ENCODE measurements around the gene CLEC16A. TPM values are rescaled to one million over a fixed set of nuclear protein-coding genes. Genes with fewer than 3 reads are reported as not detected.
A peak's percentile ranks its signal among the peaks of the same experiment; 100 is the strongest.

CLEC16A gene
- total and polyA plus RNA-seq, 2 donors (not counting 1 experiment from before 2014, with no cell fraction given): 21.9 to 79.5 TPM

- DNase-seq: no peak
- H3K9me3 ChIP-seq (ENCODE audit: control extremely low read depth in 1 of 3, control insufficient read depth in 2 of 3, insufficient read depth in 1 of 3, low read length in 2 of 3): no peaks in the 10 kb centered on the region
- no peak overlapping the region for H3K9ac ChIP-seq (ENCODE audit: low read length)
- intact Hi-C loops (cut with micrococcal nuclease): loop anchor here (5.0 kb wide), 2 partner anchors 74 to 176 kb away; no protein-coding TSS in a partner anchor
- Mint-ChIP-seq H3K4me3 (peak overlapping the region; percentile 65), H3K27me3 (no peaks in the 10 kb centered on the region), H3K4me1 (peaks cover 48% of the 10 kb centered on the region), H3K27ac (peak overlapping the region; percentile 73), H3K9me3 (ENCODE audit: insufficient read depth) (no peaks in the 10 kb centered on the region)
- H3K79me2 ChIP-seq (ENCODE audit: control insufficient read depth, insufficient read depth, low read length): no peaks in the 10 kb centered on the region
- peaks cover 0 to 17% of the 10 kb centered on the region in 2 experiments for H3K36me3 ChIP-seq (replicated peaks in 1 of 2; ENCODE audit: control extremely low read depth in 1 of 2, control insufficient read depth in 1 of 2, extremely low read depth in 1 of 2, insufficient read depth in 2 of 2, low read length in 1 of 2)
- no peak for TF ChIP-seq CTCF (IDR thresholded peaks at IDR 0.05)
- TF ChIP-seq EZH2 (IDR thresholded peaks at IDR 0.05; ENCODE audit: borderline replicate concordance, insufficient read depth, low read depth, low read length, poor library complexity, severe bottlenecking): no peak
- peaks cover 10 to 34% of the 10 kb centered on the region in 2 donors for H3K4me1 ChIP-seq (ENCODE audit: control insufficient read depth in 2 of 2, insufficient read depth in 2 of 2, low read length in 2 of 2)
- CTCF ChIA-PET: interaction anchor here (1.2 kb wide), 1 partner anchor 175 kb away, joined by 3 read pairs; no protein-coding TSS in a partner anchor
- WGBS (ENCODE audit: insufficient coverage): 96% methylated on average over 14 of the region's 20 CpGs
- H3K4me2 ChIP-seq (replicated peaks; ENCODE audit: low read depth, low read length, poor library complexity, severe bottlenecking): peak overlapping the region; percentile 26
- no peak overlapping the region for H2AFZ ChIP-seq (ENCODE audit: insufficient read depth, low read depth, low read length, poor library complexity, severe bottlenecking)
- H3K4me3 ChIP-seq (ENCODE audit: control extremely low read depth in 1 of 5, extremely low read depth in 1 of 5, insufficient read depth in 1 of 5, low read depth in 2 of 5, low read length in 4 of 5): no peak overlapping the region
- no peaks in the 10 kb centered on the region for H3K27me3 ChIP-seq (replicated peaks in 1 of 4; ENCODE audit: control extremely low read depth in 1 of 4, control insufficient read depth in 3 of 4, insufficient read depth in 4 of 4, low read length in 3 of 4)
- H3K27ac ChIP-seq (ENCODE audit: low read length in 2 of 2): no peak overlapping the region
- H4K20me1 ChIP-seq (ENCODE audit: control insufficient read depth, insufficient read depth, low read length, poor library complexity, severe bottlenecking): no peaks in the 10 kb centered on the region
- no peak for ATAC-seq (ENCODE audit: low read depth)
- POLR2A ChIA-PET: interaction anchor here (0.7 to 1.3 kb wide), 3 partner anchors 73 to 81 kb away, joined by 3 to 5 read pairs (median 4); partner anchors contain the start of gene SOCS1
These were observed 237.0 kb downstream of the CLEC16A start for GRCh38 chr16:11181242-11181898.

GRCh38 chr16:11181899-11182279, 237.5 kb downstream of the CLEC16A start:
- Histone ChIP-seq H3K9me3 (ENCODE audit: control extremely low read depth in 1 of 3, control insufficient read depth in 2 of 3, insufficient read depth in 1 of 3, low read length in 2 of 3) (no peaks in the 10 kb centered on the region), H3K4me2 (replicated peaks; ENCODE audit: low read depth, low read length, poor library complexity, severe bottlenecking) (peak overlapping the region; percentile 26), H3K4me1 (ENCODE audit: control insufficient read depth in 2 of 2, insufficient read depth in 2 of 2, low read length in 2 of 2) (peaks cover 10 to 34% of the 10 kb centered on the region in 2 donors), H3K27me3 (replicated peaks in 1 of 4; ENCODE audit: control extremely low read depth in 1 of 4, control insufficient read depth in 3 of 4, insufficient read depth in 4 of 4, low read length in 3 of 4) (no peaks in the 10 kb centered on the region), H4K20me1 (ENCODE audit: control insufficient read depth, insufficient read depth, low read length, poor library complexity, severe bottlenecking) (no peaks in the 10 kb centered on the region), H3K36me3 (replicated peaks in 1 of 2; ENCODE audit: control extremely low read depth in 1 of 2, control insufficient read depth in 1 of 2, extremely low read depth in 1 of 2, insufficient read depth in 2 of 2, low read length in 1 of 2) (peaks cover 0 to 17% of the 10 kb centered on the region in 2 experiments), H2AFZ (ENCODE audit: insufficient read depth, low read depth, low read length, poor library complexity, severe bottlenecking) (no peak overlapping the region), H3K4me3 (ENCODE audit: control extremely low read depth in 1 of 5, extremely low read depth in 1 of 5, insufficient read depth in 1 of 5, low read depth in 2 of 5, low read length in 4 of 5) (no peak overlapping the region), H3K27ac (ENCODE audit: low read length in 2 of 2) (no peak overlapping the region), H3K9ac (ENCODE audit: low read length) (no peak overlapping the region), H3K79me2 (ENCODE audit: control insufficient read depth, insufficient read depth, low read length) (no peaks in the 10 kb centered on the region)
- Mint-ChIP-seq H3K4me1 (peaks cover 44% of the 10 kb centered on the region), H3K9me3 (ENCODE audit: insufficient read depth) (no peaks in the 10 kb centered on the region), H3K27me3 (no peaks in the 10 kb centered on the region), H3K4me3 (peak overlapping the region; percentile 65), H3K27ac (peak overlapping the region; percentile 73)
- CTCF ChIA-PET: no interaction called here
- ATAC-seq (ENCODE audit: low read depth) (peak; percentile 50), DNase-seq (peak; percentile 67)
- 48% methylated on average over 7 of the region's 12 CpGs for WGBS (ENCODE audit: insufficient coverage)
- POLR2A ChIA-PET: interaction anchor here (0.7 to 1.3 kb wide), 4 partner anchors 72 to 80 kb away, joined by 3 to 5 read pairs (median 4); partner anchors contain the start of gene SOCS1
- intact Hi-C loops (cut with micrococcal nuclease): loop anchor here (2.0 to 5.0 kb wide), 4 partner anchors 43 to 175 kb away; no protein-coding TSS in a partner anchor
- no peak for TF ChIP-seq CTCF (IDR thresholded peaks at IDR 0.05)
- no peak for TF ChIP-seq EZH2 (IDR thresholded peaks at IDR 0.05; ENCODE audit: borderline replicate concordance, insufficient read depth, low read depth, low read length, poor library complexity, severe bottlenecking)
